ENCODE measurements around the gene CSTPP1. TPM values are rescaled to one million over a fixed set of nuclear protein-coding genes. Genes with fewer than 3 reads are reported as not detected.
A peak's percentile ranks its signal among the peaks of the same experiment; 100 is the strongest.

Gene CSTPP1
- total RNA-seq, 2 experiments from 2014 or later: 16.7 to 20.4 TPM

GRCh38 chr11:46970913-46971625 is 34.5 kb downstream of the CSTPP1 start:
- Mint-ChIP-seq H3K9me3 (no peaks in the 10 kb centered on the region), H3K36me3 (ENCODE audit: low read depth) (no peaks in the 10 kb centered on the region), H3K27ac (no peak overlapping the region), H3K27me3 (no peaks in the 10 kb centered on the region), H3K4me1 (peaks cover 4% of the 10 kb centered on the region), H3K4me3 (no peak overlapping the region)
- ChIA-PET CTCF (no interaction called here), POLR2A (no interaction called here)
- no peak for DNase-seq

GRCh38 chr11:46972343-46972742 is 35.8 kb downstream of the CSTPP1 start:
- ChIA-PET CTCF (no interaction called here), POLR2A (no interaction called here)
- no peaks in the 10 kb centered on the region for H3K9me3 Mint-ChIP-seq
- no peaks in the 10 kb centered on the region for H3K27me3 Mint-ChIP-seq
- H3K4me1 Mint-ChIP-seq: peaks cover 4% of the 10 kb centered on the region
- no peak for DNase-seq
- no peaks in the 10 kb centered on the region for H3K36me3 Mint-ChIP-seq (ENCODE audit: low read depth)
- no peak overlapping the region for H3K27ac Mint-ChIP-seq
- H3K4me3 Mint-ChIP-seq: no peak overlapping the region

GRCh38 chr11:46972821-46973220 is 36.3 kb downstream of the CSTPP1 start:
- no peak for DNase-seq
- POLR2A ChIA-PET: no interaction called here
- Mint-ChIP-seq H3K4me3 (no peak overlapping the region), H3K27me3 (no peaks in the 10 kb centered on the region), H3K36me3 (ENCODE audit: low read depth) (no peaks in the 10 kb centered on the region), H3K9me3 (no peaks in the 10 kb centered on the region), H3K27ac (no peak overlapping the region), H3K4me1 (peaks cover 4% of the 10 kb centered on the region)
- CTCF ChIA-PET: no interaction called here

GRCh38 chr11:46976182-46976854 is 39.8 kb downstream of the CSTPP1 start:
- ChIA-PET POLR2A (no interaction called here), CTCF (interaction anchor here (0.7 to 1.1 kb wide), 2 partner anchors 56 to 177 kb away, joined by 5 to 6 read pairs; no protein-coding TSS in a partner anchor)
- H3K27me3 Mint-ChIP-seq: no peaks in the 10 kb centered on the region
- H3K4me1 Mint-ChIP-seq: peaks cover 10% of the 10 kb centered on the region
- H3K36me3 Mint-ChIP-seq (ENCODE audit: low read depth): peaks cover 3% of the 10 kb centered on the region
- H3K9me3 Mint-ChIP-seq: no peaks in the 10 kb centered on the region
- no peak for DNase-seq
- no peak overlapping the region for H3K4me3 Mint-ChIP-seq
- H3K27ac Mint-ChIP-seq: no peak overlapping the region

GRCh38 chr11:46977038-46977813 is 40.7 kb downstream of the CSTPP1 start:
- no peak for DNase-seq
- no peak overlapping the region for H3K4me3 Mint-ChIP-seq
- no peak overlapping the region for H3K27ac Mint-ChIP-seq
- H3K36me3 Mint-ChIP-seq (ENCODE audit: low read depth): peaks cover 3% of the 10 kb centered on the region
- no peaks in the 10 kb centered on the region for H3K27me3 Mint-ChIP-seq
- POLR2A ChIA-PET: no interaction called here
- peaks cover 14% of the 10 kb centered on the region for H3K4me1 Mint-ChIP-seq
- no peaks in the 10 kb centered on the region for H3K9me3 Mint-ChIP-seq
- CTCF ChIA-PET: interaction anchor here (1.1 kb wide), 1 partner anchor 176 kb away, joined by 6 read pairs; no protein-coding TSS in a partner anchor

GRCh38 chr11:46978005-46978491 is 41.5 kb downstream of the CSTPP1 start:
- Mint-ChIP-seq H3K27ac (no peak overlapping the region), H3K9me3 (no peaks in the 10 kb centered on the region), H3K4me1 (peaks cover 14% of the 10 kb centered on the region), H3K36me3 (ENCODE audit: low read depth) (peaks cover 3% of the 10 kb centered on the region), H3K4me3 (no peak overlapping the region), H3K27me3 (no peaks in the 10 kb centered on the region)
- POLR2A ChIA-PET: no interaction called here
- CTCF ChIA-PET: no interaction called here
- no peak for DNase-seq

- CTCF ChIA-PET: no interaction called here
- peaks cover 3% of the 10 kb centered on the region for H3K36me3 Mint-ChIP-seq (ENCODE audit: low read depth)
- POLR2A ChIA-PET: no interaction called here
- H3K27me3 Mint-ChIP-seq: no peaks in the 10 kb centered on the region
- H3K9me3 Mint-ChIP-seq: no peaks in the 10 kb centered on the region
- DNase-seq: no peak
- no peak overlapping the region for H3K4me3 Mint-ChIP-seq
- peaks cover 14% of the 10 kb centered on the region for H3K4me1 Mint-ChIP-seq
- no peak overlapping the region for H3K27ac Mint-ChIP-seq
Observed at GRCh38 chr11:46979358-46979757, 42.8 kb downstream of the CSTPP1 start.

- ChIA-PET POLR2A (no interaction called here), CTCF (no interaction called here)
- Mint-ChIP-seq H3K27ac (no peak overlapping the region), H3K4me3 (peak overlapping the region; percentile 56), H3K9me3 (no peaks in the 10 kb centered on the region), H3K36me3 (ENCODE audit: low read depth) (peaks cover 3% of the 10 kb centered on the region), H3K27me3 (no peaks in the 10 kb centered on the region), H3K4me1 (peaks cover 10% of the 10 kb centered on the region)
- no peak for DNase-seq
Observed at GRCh38 chr11:46981436-46981835, 44.9 kb downstream of the CSTPP1 start.

GRCh38 chr11:46982797-46983452 is 46.4 kb downstream of the CSTPP1 start:
- Mint-ChIP-seq H3K27ac (no peak overlapping the region), H3K4me3 (no peak overlapping the region), H3K9me3 (no peaks in the 10 kb centered on the region), H3K36me3 (ENCODE audit: low read depth) (peaks cover 5% of the 10 kb centered on the region), H3K27me3 (no peaks in the 10 kb centered on the region), H3K4me1 (peaks cover 10% of the 10 kb centered on the region)
- POLR2A ChIA-PET: no interaction called here
- CTCF ChIA-PET: no interaction called here
- no peak for DNase-seq

GRCh38 chr11:46983598-46983997 is 47.0 kb downstream of the CSTPP1 start:
- ChIA-PET CTCF (no interaction called here), POLR2A (interaction anchor here (0.7 kb wide), 1 partner anchor 18 kb away, joined by 3 read pairs; no protein-coding TSS in a partner anchor)
- Mint-ChIP-seq H3K27me3 (no peaks in the 10 kb centered on the region), H3K27ac (no peak overlapping the region), H3K9me3 (no peaks in the 10 kb centered on the region), H3K4me3 (no peak overlapping the region), H3K36me3 (ENCODE audit: low read depth) (peaks cover 10% of the 10 kb centered on the region), H3K4me1 (peaks cover 10% of the 10 kb centered on the region)
- DNase-seq: no peak

- Mint-ChIP-seq H3K27me3 (no peaks in the 10 kb centered on the region), H3K4me1 (peaks cover 10% of the 10 kb centered on the region), H3K36me3 (ENCODE audit: low read depth) (peaks cover 11% of the 10 kb centered on the region), H3K4me3 (no peak overlapping the region), H3K9me3 (no peaks in the 10 kb centered on the region), H3K27ac (no peak overlapping the region)
- no peak for DNase-seq
- POLR2A ChIA-PET: interaction anchor here (0.7 kb wide), 1 partner anchor 17 kb away, joined by 3 read pairs; no protein-coding TSS in a partner anchor
- CTCF ChIA-PET: no interaction called here
Observed at GRCh38 chr11:46984548-46984947, 48.0 kb downstream of the CSTPP1 start.

GRCh38 chr11:46984987-46985386 is 48.4 kb downstream of the CSTPP1 start:
- Mint-ChIP-seq H3K27me3 (no peaks in the 10 kb centered on the region), H3K4me1 (peaks cover 12% of the 10 kb centered on the region), H3K4me3 (no peak overlapping the region), H3K9me3 (peaks cover 3% of the 10 kb centered on the region), H3K27ac (no peak overlapping the region), H3K36me3 (ENCODE audit: low read depth) (peaks cover 15% of the 10 kb centered on the region)
- DNase-seq: no peak
- ChIA-PET CTCF (no interaction called here), POLR2A (no interaction called here)

- peaks cover 4% of the 10 kb centered on the region for H3K9me3 Mint-ChIP-seq
- no peaks in the 10 kb centered on the region for H3K27me3 Mint-ChIP-seq
- peaks cover 5% of the 10 kb centered on the region for H3K4me1 Mint-ChIP-seq
- no peak for DNase-seq
- ChIA-PET CTCF (interaction anchor here (2.1 kb wide), 1 partner anchor 13 kb away, joined by 6 read pairs; no protein-coding TSS in a partner anchor), POLR2A (no interaction called here)
- no peak overlapping the region for H3K27ac Mint-ChIP-seq
- no peak overlapping the region for H3K4me3 Mint-ChIP-seq
- H3K36me3 Mint-ChIP-seq (ENCODE audit: low read depth): peaks cover 18% of the 10 kb centered on the region
Observed at GRCh38 chr11:46987183-46987582, 50.6 kb downstream of the CSTPP1 start.

Measured in activated CD4-positive, alpha-beta memory T cell treated with anti-CD3 and anti-CD28 coated beads, Interleukin-2, amount 10 ng/mL, durations not matched to agents 7 days and 5 days (primary cell).